A549 (cell line): ENCODE measurements around the gene DLG2. TPM values are rescaled to one million over a fixed set of nuclear protein-coding genes. Genes with fewer than 3 reads are reported as not detected.

ENCODE experiments used
- ATAC-seq, 2 experiments: fragments of 200-7000 bp in 1 of 2; fragments of >200 bp in 1 of 2; cut with Nextera tagmentation in 1 of 2; cut with Tn5 transposase in 1 of 2; 3 replicates each; pipeline versions ENCODE4 v1.8.0 to v1.9.1; 2018 to 2020; ENCODE audit warnings: mild to moderate bottlenecking in 1 of 2, moderate library complexity in 1 of 2
- CTCF ChIA-PET: fragments of 300-600 bp; sonication (Branson Sonifier 250); formaldehyde crosslinking; extraction: SDS; loops from one replicate; lab custom pipeline; 2021; ENCODE audit warnings: antibody characterized with exemption, inconsistent platforms; lab: Yijun Ruan, JAX
- POLR2A ChIA-PET: fragments of 350-600 bp; formaldehyde crosslinking; extraction: SDS; loops from one replicate; lab custom pipeline; 2021; ENCODE audit warnings: antibody characterized with exemption, inconsistent platforms; lab: Yijun Ruan, JAX
- DNase-seq, 2 experiments: peaks; one replicate each; pipeline versions ENCODE4 v3.0.0 to v3.0.0-alpha.2; 2011 to 2016; ENCODE audit warnings: low read depth in 1 of 2, low spot score in 1 of 2
- FAIRE-seq: peaks from 2 replicates; lab custom pipeline; 2011; peaks lifted over from hg19 to GRCh38; lab: Jason Lieb, UNC
- H3K27ac ChIP-seq, 2 experiments: fragments of >200 bp; sonication (Bioruptor Twin); formaldehyde crosslinking; 3 replicates each; pipeline ENCODE4 v1.5.1; 2016 to 2017
- H3K4me1 ChIP-seq: fragments of >200 bp; sonication (Bioruptor Twin); formaldehyde crosslinking; 3 replicates; pipeline ENCODE4 v1.6.1; 2016
- H3K4me2 ChIP-seq: fragments of >200 bp; sonication (Bioruptor Twin); formaldehyde crosslinking; 3 replicates; pipeline ENCODE4 v1.6.1; 2016
- H3K4me3 ChIP-seq: fragments of >200 bp; sonication (Bioruptor Twin); formaldehyde crosslinking; 3 replicates; pipeline ENCODE4 v1.5.1; 2016
- H3K9me3 ChIP-seq: fragments of >200 bp; sonication (Bioruptor Twin); formaldehyde crosslinking; 3 replicates; pipeline ENCODE4 v1.6.1; 2016
- CTCF ChIP-seq: fragments of >200 bp; sonication (Bioruptor Twin); formaldehyde crosslinking; IDR thresholded peaks from 3 replicates; pipeline ENCODE4 v1.5.1; 2016
- E2F6 ChIP-seq: IDR thresholded peaks from 2 replicates; pipeline ENCODE4 v1.6.1; 2012; ENCODE audit warnings: low read depth, borderline replicate concordance
- ESRRA ChIP-seq: fragments of 150-350 bp; IDR thresholded peaks from 2 replicates; pipeline ENCODE4 v1.6.1; 2014; ENCODE audit warnings: mild to moderate bottlenecking, low read length, borderline replicate concordance
- FOSB ChIP-seq: fragments of 250-450 bp; sonication (Bioruptor Pico); IDR thresholded peaks from 2 replicates; pipeline ENCODE4 v1.5.0; 2020; ENCODE audit warnings: mild to moderate bottlenecking, moderate library complexity
- GATA3 ChIP-seq: IDR thresholded peaks from 2 replicates; pipeline ENCODE4 v1.6.1; 2012; ENCODE audit warnings: borderline replicate concordance
- HMGXB4 ChIP-seq: fragments of 250-450 bp; sonication (Bioruptor Pico); IDR thresholded peaks from 2 replicates; pipeline ENCODE4 v1.5.0; 2021; ENCODE audit warnings: mild to moderate bottlenecking, moderate library complexity, borderline replicate concordance
- HOXB13 ChIP-seq: fragments of 250-450 bp; sonication (Bioruptor Pico); IDR thresholded peaks from 2 replicates; pipeline ENCODE4 v1.5.0; 2020; ENCODE audit warnings: low read depth, mild to moderate bottlenecking, moderate library complexity
- JUN ChIP-seq, 2 experiments: fragments of >200 bp; sonication (Bioruptor Twin); formaldehyde crosslinking; IDR thresholded peaks; 2 replicates in 1 of 2; 3 replicates in 1 of 2; pipeline ENCODE4 v1.6.1; 2016 to 2017
- KDM1A ChIP-seq: fragments of 200-600 bp; sonication (generic); IDR thresholded peaks from 2 replicates; pipeline ENCODE4 v1.6.1; 2016; ENCODE audit warnings: low read depth, mild to moderate bottlenecking
- RAD21 ChIP-seq, 2 experiments: fragments of >200 bp in 1 of 2; sonication (Bioruptor Twin) in 1 of 2; formaldehyde crosslinking in 1 of 2; IDR thresholded peaks in 1 of 2; conservative IDR thresholded peaks in 1 of 2; 2 replicates in 1 of 2; 3 replicates in 1 of 2; pipeline ENCODE4 v1.6.1; 2012 to 2018; ENCODE audit warnings: inconsistent platforms in 1 of 2
- RCOR1 ChIP-seq: fragments of 150-350 bp; IDR thresholded peaks from 2 replicates; pipeline ENCODE4 v1.6.1; 2014; ENCODE audit warnings: antibody characterized with exemption, low read length, low read depth
- SMC3 ChIP-seq: fragments of >200 bp; sonication (Bioruptor Twin); formaldehyde crosslinking; IDR thresholded peaks from 3 replicates; pipeline ENCODE4 v1.6.1; 2018; ENCODE audit warnings: inconsistent platforms
- SREBF2 ChIP-seq: fragments of 450-650 bp; IDR thresholded peaks from 2 replicates; pipeline ENCODE4 v1.6.1; 2014; ENCODE audit warnings: mild to moderate bottlenecking, moderate library complexity
- USF2 ChIP-seq: fragments of 450-650 bp; IDR thresholded peaks from 2 replicates; pipeline ENCODE4 v1.6.1; 2014; ENCODE audit warnings: antibody characterized with exemption
- WGBS: methylation state at CpG from one replicate; pipeline ENCODE4 v1.1.6; 2017; ENCODE audit errors: missing lambda C conversion rate; 5-methylcytosine and 5-hydroxymethylcytosine counted together
- polyA plus RNA-seq, 4 experiments: library from polyadenylated mRNA; depleted of rRNA in 3 of 4; stranded (reverse); fragments of >200 nt; fragmentation: RNase III in 1 of 4; extraction: RNeasy Plus Mini Kit Qiagen cat#74134 plus additional on column Dnase treatment in 1 of 4; gene quantifications; 2 replicates in 3 of 4; 3 replicates in 1 of 4; pipeline ENCODE4 v1.2.3, GENCODE V29; 2011 to 2017
- TF ChIP-seq, protein P1 (sequence below): fragments of >200 bp; sonication (Bioruptor Twin); formaldehyde crosslinking; IDR thresholded peaks from 3 replicates; pipeline ENCODE4 v1.6.1; 2016

DLG2 gene
- polyA plus RNA-seq, 2 of the 4 experiments (the other 2 are of a cell fraction): 0.26 to 0.79 TPM

GRCh38 chr11:84780689-84781293 is 846.4 kb downstream of the DLG2 start:
- WGBS: 2% methylated on average over 3 of the region's 3 CpGs
- Histone ChIP-seq H3K4me1 (no peaks in the 10 kb centered on the region), H3K4me2 (no peak overlapping the region), H3K9me3 (no peaks in the 10 kb centered on the region), H3K4me3 (no peak overlapping the region), H3K27ac (no peak overlapping the region)
- ChIA-PET CTCF (interaction anchor here (0.6 to 1.3 kb wide), 8 partner anchors 13 to 811 kb away, joined by 3 to 6 read pairs (median 4); no protein-coding TSS in a partner anchor), POLR2A (interaction anchor here (0.9 kb wide), 1 partner anchor 222 kb away, joined by 5 read pairs; no protein-coding TSS in a partner anchor)
- FAIRE-seq (no peak), ATAC-seq (peak; percentile 39 to 63; a peak in 2 of 6 replicates), DNase-seq (peak in 1 of 2 experiments; percentile 30)
- TF ChIP-seq FOSB (CRISPR knock-in tag) (no peak), RAD21 (conservative IDR thresholded peaks at IDR 0.05 in 1 of 2, IDR thresholded peaks at IDR 0.05 in 1 of 2) (peak; percentile 45 to 46; a peak in 3 of 5 replicates), E2F6 (no peak), CTCF (peak; percentile 50), SMC3 (peak; percentile 48; the same call in 2 of the 3 replicates)
- TF ChIP-seq, protein P1, sequence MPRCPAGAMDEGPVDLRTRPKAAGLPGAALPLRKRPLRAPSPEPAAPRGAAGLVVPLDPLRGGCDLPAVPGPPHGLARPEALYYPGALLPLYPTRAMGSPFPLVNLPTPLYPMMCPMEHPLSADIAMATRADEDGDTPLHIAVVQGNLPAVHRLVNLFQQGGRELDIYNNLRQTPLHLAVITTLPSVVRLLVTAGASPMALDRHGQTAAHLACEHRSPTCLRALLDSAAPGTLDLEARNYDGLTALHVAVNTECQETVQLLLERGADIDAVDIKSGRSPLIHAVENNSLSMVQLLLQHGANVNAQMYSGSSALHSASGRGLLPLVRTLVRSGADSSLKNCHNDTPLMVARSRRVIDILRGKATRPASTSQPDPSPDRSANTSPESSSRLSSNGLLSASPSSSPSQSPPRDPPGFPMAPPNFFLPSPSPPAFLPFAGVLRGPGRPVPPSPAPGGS: no peak

- Histone ChIP-seq H3K4me3 (no peak overlapping the region), H3K4me1 (no peaks in the 10 kb centered on the region), H3K9me3 (no peaks in the 10 kb centered on the region), H3K27ac (no peak overlapping the region), H3K4me2 (no peak overlapping the region)
- FAIRE-seq: no peak
- 14% methylated on average over 2 of the region's 2 CpGs for WGBS
- ChIA-PET CTCF (no interaction called here), POLR2A (no interaction called here)
- DNase-seq: no peak
- no peak for ATAC-seq
- TF ChIP-seq RAD21 (conservative IDR thresholded peaks at IDR 0.05 in 1 of 2, IDR thresholded peaks at IDR 0.05 in 1 of 2) (no peak), GATA3 (no peak), KDM1A (no peak), ESRRA (no peak), USF2 (no peak), RCOR1 (no peak), HMGXB4 (no peak), HOXB13 (no peak), JUN (IDR thresholded peaks at IDR 0.05) (no peak)
Observed at GRCh38 chr11:84775503-84775902, 851.6 kb downstream of the DLG2 start.

GRCh38 chr11:84763931-84764330 is 863.2 kb downstream of the DLG2 start:
- H3K9me3 ChIP-seq: 0 out of 3 replicates have a peak, but pooled peaks cover 3% of the 10 kb centered on the region
- ChIA-PET CTCF (no interaction called here), POLR2A (no interaction called here)
- H3K4me3 ChIP-seq: no peak overlapping the region
- no peak for FAIRE-seq
- no peak overlapping the region for H3K4me2 ChIP-seq
- no peak for DNase-seq
- ATAC-seq: no peak
- TF ChIP-seq RAD21 (conservative IDR thresholded peaks at IDR 0.05 in 1 of 2, IDR thresholded peaks at IDR 0.05 in 1 of 2) (no peak), JUN (IDR thresholded peaks at IDR 0.05) (no peak), SREBF2 (no peak), E2F6 (no peak)
- no peak overlapping the region for H3K27ac ChIP-seq
- no peaks in the 10 kb centered on the region for H3K4me1 ChIP-seq
